ENCODE measurements around the gene LMAN1L. TPM values are rescaled to one million over a fixed set of nuclear protein-coding genes. Genes with fewer than 3 reads are reported as not detected.

The LMAN1L gene
- total and polyA plus RNA-seq, 2 experiments from 2014 or later: not detected

GRCh38 chr15:74775132-74775562, 37.5 kb upstream of the LMAN1L start:
- no peak overlapping the region for H2AFZ ChIP-seq
- no peaks in the 10 kb centered on the region for H3K9me3 ChIP-seq (ENCODE audit: low read depth)
- H3K4me3 ChIP-seq: no peak overlapping the region
- H3K79me2 ChIP-seq: no peaks in the 10 kb centered on the region
- no peaks in the 10 kb centered on the region for H3K27me3 ChIP-seq
- WGBS (ENCODE audit: low lambda C conversion rate, missing lambda C conversion rate): 89% methylated on average over 5 of the region's 5 CpGs
- H4K20me1 ChIP-seq (ENCODE audit: insufficient read depth, poor library complexity, severe bottlenecking): no peaks in the 10 kb centered on the region
- peaks cover 12% of the 10 kb centered on the region for H3K4me1 ChIP-seq (ENCODE audit: insufficient read depth)
- H3K27ac ChIP-seq: no peak overlapping the region
- no peaks in the 10 kb centered on the region for H3K9me2 ChIP-seq (replicated peaks; ENCODE audit: insufficient read depth)
- no peaks in the 10 kb centered on the region for H3K36me3 ChIP-seq (replicated peaks; ENCODE audit: insufficient read depth, low read depth)
- TF ChIP-seq EZH2 (IDR thresholded peaks at IDR 0.05; ENCODE audit: borderline replicate concordance): no peak
- no peak for DNase-seq (ENCODE audit: low spot score)
- no peak overlapping the region for H3K4me2 ChIP-seq

DNA sequence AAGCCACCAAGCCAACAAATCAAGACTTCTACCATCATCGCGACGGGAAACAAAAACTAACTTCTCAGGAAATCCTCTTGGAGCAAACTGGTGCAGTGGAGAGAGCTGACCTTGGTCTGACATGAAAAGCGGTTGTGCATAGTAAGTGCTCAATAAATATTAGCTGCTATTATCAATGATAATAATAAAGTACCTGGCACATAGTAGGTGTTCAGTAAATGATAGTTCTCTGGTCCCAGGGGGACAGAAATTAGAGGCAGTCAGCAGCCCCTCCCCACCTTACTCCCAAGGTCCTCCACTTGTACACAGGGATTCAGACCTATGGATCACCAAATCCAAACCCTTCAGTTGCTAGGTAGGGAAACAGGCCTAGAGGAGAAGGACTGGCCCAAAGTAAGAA, 36.7 kb upstream of the LMAN1L start:
- no peak for TF ChIP-seq EZH2 (IDR thresholded peaks at IDR 0.05; ENCODE audit: borderline replicate concordance)
- TF ChIP-seq CTCF (IDR thresholded peaks at IDR 0.05; ENCODE audit: poor library complexity): no peak
- TF ChIP-seq EZH2phosphoT487 (IDR thresholded peaks at IDR 0.05; ENCODE audit: low read depth, severe bottlenecking, unreplicated experiment): no peak
- H3K4me3 ChIP-seq: no peak overlapping the region
- peaks cover 20% of the 10 kb centered on the region for H3K4me1 ChIP-seq (ENCODE audit: insufficient read depth)
- no peak for DNase-seq (ENCODE audit: low spot score)
- no peaks in the 10 kb centered on the region for H3K9me2 ChIP-seq (replicated peaks; ENCODE audit: insufficient read depth)
- no peaks in the 10 kb centered on the region for H3K27me3 ChIP-seq
- no peaks in the 10 kb centered on the region for H4K20me1 ChIP-seq (ENCODE audit: insufficient read depth, poor library complexity, severe bottlenecking)
- H3K9me3 ChIP-seq (ENCODE audit: low read depth): no peaks in the 10 kb centered on the region
- WGBS (ENCODE audit: low lambda C conversion rate, missing lambda C conversion rate): 96% methylated on average over 4 of the region's 4 CpGs
- H2AFZ ChIP-seq: no peak overlapping the region
- no peaks in the 10 kb centered on the region for H3K79me2 ChIP-seq
- no peak overlapping the region for H3K27ac ChIP-seq
- no peak overlapping the region for H3K4me2 ChIP-seq
- no peaks in the 10 kb centered on the region for H3K36me3 ChIP-seq (replicated peaks; ENCODE audit: insufficient read depth, low read depth)

DNA sequence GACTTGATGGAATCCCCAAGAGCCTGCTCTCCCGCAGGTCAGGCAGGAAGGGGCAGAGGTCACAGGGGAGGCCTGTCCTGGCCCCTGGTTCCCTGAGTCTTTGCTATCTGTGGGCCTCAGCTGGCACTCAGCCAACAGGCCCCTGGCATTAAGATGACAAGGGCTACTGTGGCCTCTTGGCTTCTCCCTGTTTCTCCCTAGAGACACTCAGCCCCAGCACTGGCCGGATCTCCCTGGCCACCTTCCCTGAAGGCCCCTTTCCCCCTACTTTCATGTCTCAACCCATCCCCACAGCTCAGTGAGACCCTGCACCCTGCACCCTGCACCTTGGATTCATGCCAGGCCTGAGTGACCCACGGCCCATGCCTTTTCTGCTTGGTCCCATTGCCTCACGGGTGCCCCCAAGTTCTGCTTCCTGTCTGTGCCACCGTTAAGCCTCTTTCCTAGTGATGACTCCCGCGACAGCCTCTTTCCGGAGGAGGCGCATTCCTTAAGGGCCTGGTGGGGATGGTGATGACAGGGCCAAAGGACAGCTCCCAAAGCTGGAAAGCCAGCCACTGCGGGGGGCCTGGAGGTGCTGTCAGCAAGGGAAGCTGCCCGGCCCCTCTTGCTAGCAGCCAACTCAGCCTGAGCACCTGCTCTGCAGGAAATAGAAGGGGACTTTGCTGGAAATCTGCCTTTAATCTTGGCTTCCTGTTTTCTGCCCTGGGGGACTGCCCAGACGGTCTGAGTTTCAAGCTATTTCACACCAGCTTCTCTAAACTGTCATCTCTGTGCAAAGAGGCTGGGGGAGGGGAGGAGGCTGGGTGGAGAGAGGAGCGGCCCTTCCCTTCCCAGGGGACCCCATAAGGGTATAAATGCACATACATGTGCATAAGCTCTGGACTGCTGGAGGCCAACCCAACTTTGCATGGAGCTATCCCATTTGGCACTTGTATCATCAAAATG, 35.5 kb upstream of the LMAN1L start:
- H3K79me2 ChIP-seq: peaks cover 4% of the 10 kb centered on the region
- no peak overlapping the region for H3K4me2 ChIP-seq
- no peaks in the 10 kb centered on the region for H4K20me1 ChIP-seq (ENCODE audit: insufficient read depth, poor library complexity, severe bottlenecking)
- H3K4me1 ChIP-seq (ENCODE audit: insufficient read depth): peaks cover 28% of the 10 kb centered on the region
- no peak overlapping the region for H3K4me3 ChIP-seq
- no peak for DNase-seq (ENCODE audit: low spot score)
- WGBS (ENCODE audit: low lambda C conversion rate, missing lambda C conversion rate): 42% methylated on average over 13 of the region's 13 CpGs
- TF ChIP-seq EZH2 (IDR thresholded peaks at IDR 0.05; ENCODE audit: borderline replicate concordance) (no peak), EZH2phosphoT487 (IDR thresholded peaks at IDR 0.05; ENCODE audit: low read depth, severe bottlenecking, unreplicated experiment) (no peak), CTCF (IDR thresholded peaks at IDR 0.05; ENCODE audit: poor library complexity) (no peak)
- H3K9me2 ChIP-seq (replicated peaks; ENCODE audit: insufficient read depth): no peaks in the 10 kb centered on the region
- H3K9me3 ChIP-seq (ENCODE audit: low read depth): no peaks in the 10 kb centered on the region
- no peaks in the 10 kb centered on the region for H3K36me3 ChIP-seq (replicated peaks; ENCODE audit: insufficient read depth, low read depth)
- no peak overlapping the region for H2AFZ ChIP-seq
- no peak overlapping the region for H3K27ac ChIP-seq
- no peaks in the 10 kb centered on the region for H3K27me3 ChIP-seq
